SU-DHL-6 (cell line): ENCODE results near the gene ZNF22.

ENCODE experiments used
- H2AFZ ChIP-seq: fragments of 200-600 bp; sonication (generic); 2 replicates; pipeline ENCODE4 v1.6.1; 2014; ENCODE audit warnings: low read depth, mild to moderate bottlenecking, moderate library complexity, mixed read lengths, antibody characterized with exemption, low read length; ENCODE audit not compliant: severe bottlenecking
- H3F3A ChIP-seq: fragments of 200-600 bp; shearing (Covaris generic); 2 replicates; pipeline ENCODE4 v1.6.0; 2016; ENCODE audit warnings: antibody characterized with exemption, mild to moderate bottlenecking; ENCODE audit not compliant: insufficient read depth
- H3K27ac ChIP-seq: fragments of 200-600 bp; sonication (generic); 2 replicates; pipeline ENCODE4 v1.5.1; 2016; ENCODE audit warnings: low read depth, mild to moderate bottlenecking, low read length, moderate library complexity, mixed read lengths
- H3K27me3 ChIP-seq: fragments of 200-600 bp; sonication (generic), shearing (Covaris generic); 2 replicates; pipeline ENCODE4 v1.6.0; 2014; ENCODE audit warnings: mild to moderate bottlenecking, low read length
- H3K36me3 ChIP-seq: fragments of 200-600 bp; sonication (generic); 2 replicates; pipeline ENCODE4 v1.6.1; 2014; ENCODE audit warnings: mild to moderate bottlenecking, low read length, mixed read lengths
- H3K4me2 ChIP-seq: fragments of 300-600, 200-600 bp; shearing (Covaris generic), sonication (generic); 2 replicates; pipeline ENCODE4 v1.6.0; 2014; ENCODE audit warnings: low read length, low read depth, mild to moderate bottlenecking; ENCODE audit not compliant: poor library complexity, severe bottlenecking
- H3K4me3 ChIP-seq: fragments of 200-600 bp; sonication (generic); 2 replicates; pipeline ENCODE4 v1.5.1; 2014; ENCODE audit warnings: antibody characterized with exemption, low read length, mild to moderate bottlenecking, mixed read lengths; ENCODE audit not compliant: insufficient read depth, poor library complexity, severe bottlenecking
- H3K79me2 ChIP-seq: fragments of 200-600 bp; sonication (generic); 2 replicates; pipeline ENCODE4 v1.6.1; 2014; ENCODE audit warnings: mild to moderate bottlenecking, low read length, moderate library complexity; ENCODE audit not compliant: insufficient read depth
- H3K9ac ChIP-seq: fragments of 200-600 bp; sonication (generic); 2 replicates; pipeline ENCODE4 v1.7.0; 2014; ENCODE audit warnings: mild to moderate bottlenecking, low read length
- H3K9me2 ChIP-seq: fragments of 200-600 bp; sonication (generic); replicated peaks from 2 replicates; pipeline ENCODE4 v1.6.1; 2014; ENCODE audit warnings: low read length; ENCODE audit not compliant: insufficient read depth
- H3K9me3 ChIP-seq: fragments of 200-600 bp; sonication (generic); 2 replicates; pipeline ENCODE4 v1.6.1; 2014; ENCODE audit warnings: low read length, mixed read lengths; ENCODE audit not compliant: insufficient read depth
- H4K20me1 ChIP-seq: fragments of 200-600 bp; sonication (generic); 2 replicates; pipeline ENCODE4 v1.6.1; 2014; ENCODE audit warnings: low read depth, mild to moderate bottlenecking, antibody characterized with exemption, low read length, moderate library complexity, mixed read lengths
- EZH2phosphoT487 ChIP-seq: fragments of 200-600 bp; sonication (generic), shearing (Covaris generic); conservative IDR thresholded peaks from 2 replicates; pipeline ENCODE4 v1.6.1; 2018; ENCODE audit warnings: mild to moderate bottlenecking, antibody characterized with exemption, low read length, moderate library complexity, mixed read lengths
- TF ChIP-seq, protein P1 (sequence below): fragments of 200-600 bp; sonication (generic); IDR thresholded peaks from one replicate; pipeline ENCODE4 v1.5.1; 2017; ENCODE audit warnings: antibody characterized with exemption, mild to moderate bottlenecking, low read length, moderate library complexity; ENCODE audit not compliant: insufficient read depth, poor library complexity, severe bottlenecking

Gene ZNF22

GRCh38 chr10:44965651-44966097 is 35.0 kb upstream of the ZNF22 start:
- Histone ChIP-seq H3K36me3 (no peaks in the 10 kb centered on the region), H3K9me3 (no peaks in the 10 kb centered on the region), H3K4me2 (no peak overlapping the region), H3K9ac (no peak overlapping the region), H3K79me2 (no peaks in the 10 kb centered on the region), H4K20me1 (no peaks in the 10 kb centered on the region), H2AFZ (no peak overlapping the region), H3K27me3 (no peaks in the 10 kb centered on the region), H3K9me2 (no peaks in the 10 kb centered on the region), H3F3A (no peaks in the 10 kb centered on the region), H3K27ac (no peak overlapping the region), H3K4me3 (no peak overlapping the region)
- TF ChIP-seq EZH2phosphoT487, result no peak
- TF ChIP-seq, protein P1, sequence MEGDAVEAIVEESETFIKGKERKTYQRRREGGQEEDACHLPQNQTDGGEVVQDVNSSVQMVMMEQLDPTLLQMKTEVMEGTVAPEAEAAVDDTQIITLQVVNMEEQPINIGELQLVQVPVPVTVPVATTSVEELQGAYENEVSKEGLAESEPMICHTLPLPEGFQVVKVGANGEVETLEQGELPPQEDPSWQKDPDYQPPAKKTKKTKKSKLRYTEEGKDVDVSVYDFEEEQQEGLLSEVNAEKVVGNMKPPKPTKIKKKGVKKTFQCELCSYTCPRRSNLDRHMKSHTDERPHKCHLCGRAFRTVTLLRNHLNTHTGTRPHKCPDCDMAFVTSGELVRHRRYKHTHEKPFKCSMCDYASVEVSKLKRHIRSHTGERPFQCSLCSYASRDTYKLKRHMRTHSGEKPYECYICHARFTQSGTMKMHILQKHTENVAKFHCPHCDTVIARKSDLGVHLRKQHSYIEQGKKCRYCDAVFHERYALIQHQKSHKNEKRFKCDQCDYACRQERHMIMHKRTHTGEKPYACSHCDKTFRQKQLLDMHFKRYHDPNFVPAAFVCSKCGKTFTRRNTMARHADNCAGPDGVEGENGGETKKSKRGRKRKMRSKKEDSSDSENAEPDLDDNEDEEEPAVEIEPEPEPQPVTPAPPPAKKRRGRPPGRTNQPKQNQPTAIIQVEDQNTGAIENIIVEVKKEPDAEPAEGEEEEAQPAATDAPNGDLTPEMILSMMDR, result no peak

GRCh38 chr10:44966129-44966815 is 34.5 kb upstream of the ZNF22 start:
- TF ChIP-seq EZH2phosphoT487, result no peak
- TF ChIP-seq, protein P1, result no peak
- no peaks in the 10 kb centered on the region for H3K9me2 ChIP-seq
- H3K79me2 ChIP-seq, result no peaks in the 10 kb centered on the region
- H3F3A ChIP-seq, result no peaks in the 10 kb centered on the region
- no peak overlapping the region for H3K9ac ChIP-seq
- H3K4me3 ChIP-seq, result no peak overlapping the region
- peak overlapping the region; percentile 17 for H3K4me2 ChIP-seq
- H3K36me3 ChIP-seq, result no peaks in the 10 kb centered on the region
- no peaks in the 10 kb centered on the region for H3K9me3 ChIP-seq
- H4K20me1 ChIP-seq, result no peaks in the 10 kb centered on the region
- H3K27me3 ChIP-seq, result no peaks in the 10 kb centered on the region
- H3K27ac ChIP-seq, result no peak overlapping the region
- peak overlapping the region; percentile 70 for H2AFZ ChIP-seq

- Histone ChIP-seq H3K27ac (no peak overlapping the region), H3K4me3 (no peak overlapping the region), H3K9ac (no peak overlapping the region), H3K4me2 (no peak overlapping the region), H3K36me3 (no peaks in the 10 kb centered on the region), H3K27me3 (no peaks in the 10 kb centered on the region), H3K79me2 (no peaks in the 10 kb centered on the region), H3F3A (no peaks in the 10 kb centered on the region), H2AFZ (peak overlapping the region; percentile 70), H3K9me2 (no peaks in the 10 kb centered on the region), H3K9me3 (no peaks in the 10 kb centered on the region), H4K20me1 (no peaks in the 10 kb centered on the region)
- TF ChIP-seq, protein P1, result no peak
- no peak for TF ChIP-seq EZH2phosphoT487
These were observed 33.8 kb upstream of the ZNF22 start for GRCh38 chr10:44966816-44967509.
